ENCODE results near the gene TMEM181. TPM values are rescaled to one million over a fixed set of nuclear protein-coding genes. Genes with fewer than 3 reads are reported as not detected.
A peak's percentile ranks its signal among the peaks of the same experiment; 100 is the strongest.

Gene TMEM181
- total and polyA plus RNA-seq, 2 of the 13 experiments (the other 11 are each of a cell fraction or from before 2014, with no cell fraction given), result 59.1 to 108 TPM

DNA sequence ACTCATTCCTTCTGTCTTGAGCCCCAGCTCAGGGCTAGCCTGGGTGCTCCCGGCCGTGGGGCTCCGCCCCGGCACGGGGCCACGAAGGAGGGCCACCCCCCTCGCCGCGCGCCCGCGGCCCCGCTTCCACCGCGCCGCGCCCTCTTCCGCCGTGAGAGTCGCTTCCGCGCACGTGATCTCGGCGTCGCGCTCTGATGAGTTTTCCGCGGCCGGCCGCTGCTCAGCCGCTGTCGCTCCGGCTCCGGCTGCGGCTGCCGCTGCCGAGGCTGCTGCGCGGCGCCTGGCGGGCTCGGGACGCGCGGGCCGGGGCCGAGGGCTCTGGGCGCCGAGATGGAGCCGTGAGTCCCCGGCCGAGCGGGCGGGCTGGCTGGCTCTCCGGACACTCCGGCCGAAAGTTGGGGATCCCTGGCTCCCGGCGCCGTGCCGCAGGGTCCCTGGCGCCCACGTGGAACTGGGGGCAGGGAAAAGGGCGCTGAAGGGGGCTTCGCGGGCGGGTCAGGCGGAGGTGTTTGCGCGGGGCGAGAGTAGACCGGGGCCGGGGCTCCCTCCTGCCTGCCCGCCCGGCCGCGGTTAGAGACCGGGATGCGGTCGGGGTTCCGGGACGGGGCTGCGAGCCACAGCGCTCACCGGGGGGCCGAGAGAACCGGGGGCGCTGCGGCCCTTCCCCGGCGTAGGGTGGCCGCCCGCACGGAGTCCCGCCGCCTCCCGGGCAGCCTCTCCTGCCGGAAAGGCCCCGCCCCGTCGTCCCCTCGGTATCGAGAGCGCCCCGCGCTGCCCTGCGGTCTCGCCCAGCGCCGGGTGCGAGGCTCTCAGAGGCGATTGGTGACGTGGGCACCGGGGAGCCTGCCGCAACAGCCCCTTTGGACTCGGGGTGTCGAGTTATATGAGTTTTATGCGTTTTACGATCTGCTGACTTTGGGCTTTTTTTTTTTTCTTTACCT, at the start of gene TMEM181 (continued):
- peak; percentile 72; the same call in 1 of the 2 replicates for TF ChIP-seq SOX5 (CRISPR knock-in tag; IDR thresholded peaks at IDR 0.05; ENCODE audit: borderline replicate concordance)
- no peak for TF ChIP-seq SYNCRIP (IDR thresholded peaks at IDR 0.05; ENCODE audit: insufficient read depth, low read depth, low read length)
- peak; percentile 67 for TF ChIP-seq SAFB2 (CRISPR knock-in tag; IDR thresholded peaks at IDR 0.05; ENCODE audit: borderline replicate concordance, low read depth)
- TF ChIP-seq ERF (CRISPR knock-in tag; IDR thresholded peaks at IDR 0.05), result peak; percentile 84; the same call in 1 of the 2 replicates
- TF ChIP-seq YEATS2 (CRISPR knock-in tag; IDR thresholded peaks at IDR 0.05; ENCODE audit: borderline replicate concordance), result peak; percentile 58; the same call in 1 of the 2 replicates
- TF ChIP-seq HOXA3 (CRISPR knock-in tag; IDR thresholded peaks at IDR 0.05), result peak; percentile 97
- no peak for TF ChIP-seq KLF11 (CRISPR knock-in tag; IDR thresholded peaks at IDR 0.05)
- TF ChIP-seq ZFP36 (IDR thresholded peaks at IDR 0.05; ENCODE audit: borderline replicate concordance, low read depth, low read length, partially characterized antibody), result no peak
- TF ChIP-seq, protein P1, sequence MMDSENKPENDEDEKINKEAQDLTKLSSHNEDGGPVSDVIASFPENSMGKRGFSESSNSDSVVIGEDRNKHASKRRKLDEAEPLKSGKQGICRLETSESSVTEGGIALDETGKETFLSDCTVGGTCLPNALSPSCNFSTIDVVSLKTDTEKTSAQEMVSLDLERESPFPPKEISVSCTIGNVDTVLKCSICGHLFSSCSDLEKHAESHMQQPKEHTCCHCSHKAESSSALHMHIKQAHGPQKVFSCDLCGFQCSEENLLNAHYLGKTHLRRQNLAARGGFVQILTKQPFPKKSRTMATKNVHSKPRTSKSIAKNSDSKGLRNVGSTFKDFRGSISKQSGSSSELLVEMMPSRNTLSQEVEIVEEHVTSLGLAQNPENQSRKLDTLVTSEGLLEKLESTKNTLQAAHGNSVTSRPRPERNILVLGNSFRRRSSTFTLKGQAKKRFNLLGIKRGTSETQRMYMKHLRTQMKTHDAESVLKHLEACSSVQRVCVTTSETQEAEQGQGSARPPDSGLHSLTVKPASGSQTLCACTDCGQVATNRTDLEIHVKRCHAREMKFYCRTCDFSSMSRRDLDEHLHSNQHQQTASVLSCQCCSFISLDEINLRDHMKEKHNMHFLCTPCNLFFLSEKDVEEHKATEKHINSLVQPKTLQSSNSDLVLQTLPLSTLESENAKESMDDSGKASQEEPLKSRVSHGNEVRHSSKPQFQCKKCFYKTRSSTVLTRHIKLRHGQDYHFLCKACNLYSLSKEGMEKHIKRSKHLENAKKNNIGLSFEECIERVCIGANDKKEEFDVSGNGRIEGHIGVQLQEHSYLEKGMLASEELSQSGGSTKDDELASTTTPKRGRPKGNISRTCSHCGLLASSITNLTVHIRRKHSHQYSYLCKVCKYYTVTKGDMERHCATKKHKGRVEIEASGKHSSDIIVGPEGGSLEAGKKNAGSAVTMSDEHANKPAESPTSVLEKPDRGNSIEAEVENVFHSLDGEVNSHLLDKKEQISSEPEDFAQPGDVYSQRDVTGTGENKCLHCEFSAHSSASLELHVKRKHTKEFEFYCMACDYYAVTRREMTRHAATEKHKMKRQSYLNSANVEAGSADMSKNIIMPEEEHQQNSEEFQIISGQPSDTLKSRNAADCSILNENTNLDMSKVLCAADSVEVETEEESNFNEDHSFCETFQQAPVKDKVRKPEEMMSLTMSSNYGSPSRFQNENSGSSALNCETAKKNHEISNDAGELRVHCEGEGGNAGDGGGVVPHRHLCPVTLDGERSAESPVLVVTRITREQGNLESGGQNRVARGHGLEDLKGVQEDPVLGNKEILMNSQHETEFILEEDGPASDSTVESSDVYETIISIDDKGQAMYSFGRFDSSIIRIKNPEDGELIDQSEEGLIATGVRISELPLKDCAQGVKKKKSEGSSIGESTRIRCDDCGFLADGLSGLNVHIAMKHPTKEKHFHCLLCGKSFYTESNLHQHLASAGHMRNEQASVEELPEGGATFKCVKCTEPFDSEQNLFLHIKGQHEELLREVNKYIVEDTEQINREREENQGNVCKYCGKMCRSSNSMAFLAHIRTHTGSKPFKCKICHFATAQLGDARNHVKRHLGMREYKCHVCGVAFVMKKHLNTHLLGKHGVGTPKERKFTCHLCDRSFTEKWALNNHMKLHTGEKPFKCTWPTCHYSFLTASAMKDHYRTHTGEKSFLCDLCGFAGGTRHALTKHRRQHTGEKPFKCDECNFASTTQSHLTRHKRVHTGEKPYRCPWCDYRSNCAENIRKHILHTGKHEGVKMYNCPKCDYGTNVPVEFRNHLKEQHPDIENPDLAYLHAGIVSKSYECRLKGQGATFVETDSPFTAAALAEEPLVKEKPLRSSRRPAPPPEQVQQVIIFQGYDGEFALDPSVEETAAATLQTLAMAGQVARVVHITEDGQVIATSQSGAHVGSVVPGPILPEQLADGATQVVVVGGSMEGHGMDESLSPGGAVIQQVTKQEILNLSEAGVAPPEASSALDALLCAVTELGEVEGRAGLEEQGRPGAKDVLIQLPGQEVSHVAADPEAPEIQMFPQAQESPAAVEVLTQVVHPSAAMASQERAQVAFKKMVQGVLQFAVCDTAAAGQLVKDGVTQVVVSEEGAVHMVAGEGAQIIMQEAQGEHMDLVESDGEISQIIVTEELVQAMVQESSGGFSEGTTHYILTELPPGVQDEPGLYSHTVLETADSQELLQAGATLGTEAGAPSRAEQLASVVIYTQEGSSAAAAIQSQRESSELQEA (CRISPR knock-in tag; IDR thresholded peaks at IDR 0.05; ENCODE audit: not compliant biosample characterization), result peak; percentile 5
- TF ChIP-seq JARID2 (CRISPR knock-in tag; IDR thresholded peaks at IDR 0.05; ENCODE audit: insufficient replicate concordance), result no peak
- peak; percentile 85; the same call in 1 of the 2 replicates for TF ChIP-seq ZC3H13 (CRISPR knock-in tag; IDR thresholded peaks at IDR 0.05)
- TF ChIP-seq FOSL2 (CRISPR knock-in tag; IDR thresholded peaks at IDR 0.05), result no peak
- TF ChIP-seq ETS1 (CRISPR knock-in tag; IDR thresholded peaks at IDR 0.05), result peak; percentile 93
- TF ChIP-seq SPEN (CRISPR knock-in tag; IDR thresholded peaks at IDR 0.05; ENCODE audit: low read depth), result peak; percentile 73
- no peak for TF ChIP-seq ZNF383 (CRISPR knock-in tag; IDR thresholded peaks at IDR 0.05; ENCODE audit: borderline replicate concordance)
- TF ChIP-seq ZNF224 (CRISPR knock-in tag; IDR thresholded peaks at IDR 0.05), result peak; percentile 75; the same call in 1 of the 2 replicates
- TF ChIP-seq ZNF367 (CRISPR knock-in tag; IDR thresholded peaks at IDR 0.05; ENCODE audit: borderline replicate concordance), result no peak; the same call in 1 of the 2 replicates
- no peak for TF ChIP-seq ZSCAN29 (CRISPR knock-in tag; conservative IDR thresholded peaks at IDR 0.05)
- no peak for TF ChIP-seq CBX2 (IDR thresholded peaks at IDR 0.05; ENCODE audit: low read depth, low read length)
- TF ChIP-seq CBX2 (CRISPR knock-in tag; IDR thresholded peaks at IDR 0.05; ENCODE audit: low read depth), result no peak
- TF ChIP-seq RNF2 (conservative IDR thresholded peaks at IDR 0.05; ENCODE audit: low read depth), result no peak

All from HepG2 (cell line).